Upper lobe of right lung (tissue), 1 donor: Measurements from ENCODE around the gene CNST. TPM values are rescaled to one million over a fixed set of nuclear protein-coding genes. Genes with fewer than 3 reads are reported as not detected.

Experiments
- ATAC-seq: fragments of 200-7000 bp; cut with Tn5 transposase; one replicate; pipeline ENCODE4 v1.9.1; 2020; ENCODE audit warnings: mild to moderate bottlenecking, moderate library complexity
- DNase-seq: peaks from one replicate; pipeline ENCODE4 v3.0.0-alpha.2; 2020
- H3K27ac ChIP-seq: fragments of 200-600 bp; one replicate; pipeline ENCODE4 v1.8.0; 2022
- H3K27me3 ChIP-seq: fragments of 200-600 bp; one replicate; pipeline ENCODE4 v1.8.0; 2022; ENCODE audit warnings: mild to moderate bottlenecking
- H3K36me3 ChIP-seq: fragments of 200-600 bp; one replicate; pipeline ENCODE4 v1.8.0; 2022
- H3K4me1 ChIP-seq: fragments of 200-600 bp; one replicate; pipeline ENCODE4 v1.8.0; 2022
- H3K4me3 ChIP-seq: fragments of 200-600 bp; one replicate; pipeline ENCODE4 v1.8.0; 2022; ENCODE audit warnings: mild to moderate bottlenecking
- H3K9me3 ChIP-seq: fragments of 200-600 bp; one replicate; pipeline ENCODE4 v1.8.0; 2022
- CTCF ChIP-seq: fragments of 200-600 bp; IDR thresholded peaks from one replicate; pipeline ENCODE4 v1.8.0; 2022; ENCODE audit warnings: antibody characterized with exemption
- intact Hi-C: fragments of 100-400 bp; cut with DNase I; formaldehyde crosslinking; loops from one replicate; pipeline ENCODE4 v1.11.0; 2022
- total RNA-seq: library from RNA; stranded (reverse); fragmentation: NEBNext Ultra II Directional; extraction: Animal tissue kit (Norgen Biotek cat#: 25700); gene quantifications from one replicate; pipeline ENCODE4 v1.2.1, GENCODE V29; 2021
- donor health status: DM: no; HTN: yes; CAD: no; lungs with severe emphysema.

The CNST gene
- total RNA-seq, 1 donor from 2014 or later: 29.8 TPM

GRCh38 chr1:246592695-246593094 is 26.4 kb downstream of the CNST start:
- DNase-seq (no peak), ATAC-seq (no peak)
- no peak for TF ChIP-seq CTCF
- Histone ChIP-seq H3K4me3 (no peak overlapping the region), H3K36me3 (peaks cover 14% of the 10 kb centered on the region), H3K27me3 (no peaks in the 10 kb centered on the region), H3K9me3 (no peaks in the 10 kb centered on the region), H3K27ac (no peak overlapping the region), H3K4me1 (peaks cover 3% of the 10 kb centered on the region)
- intact Hi-C loops: no loop called here

GRCh38 chr1:246595146-246595545 is 28.9 kb downstream of the CNST start:
- Histone ChIP-seq H3K4me3 (no peak overlapping the region), H3K27ac (no peak overlapping the region), H3K36me3 (peaks cover 14% of the 10 kb centered on the region), H3K9me3 (no peaks in the 10 kb centered on the region), H3K4me1 (no peaks in the 10 kb centered on the region), H3K27me3 (no peaks in the 10 kb centered on the region)
- no peak for ATAC-seq
- no peak for DNase-seq
- no peak for TF ChIP-seq CTCF
- intact Hi-C loops: no loop called here

GRCh38 chr1:246597340-246597739 is 31.1 kb downstream of the CNST start:
- intact Hi-C loops: no loop called here
- TF ChIP-seq CTCF: no peak
- Histone ChIP-seq H3K4me1 (peaks cover 7% of the 10 kb centered on the region), H3K27ac (no peak overlapping the region), H3K27me3 (no peaks in the 10 kb centered on the region), H3K4me3 (no peak overlapping the region), H3K9me3 (no peaks in the 10 kb centered on the region), H3K36me3 (peaks cover 10% of the 10 kb centered on the region)
- no peak for DNase-seq
- peak; percentile 47 for ATAC-seq

- Histone ChIP-seq H3K36me3 (peaks cover 10% of the 10 kb centered on the region), H3K9me3 (no peaks in the 10 kb centered on the region), H3K27me3 (no peaks in the 10 kb centered on the region), H3K4me1 (peaks cover 7% of the 10 kb centered on the region), H3K27ac (no peak overlapping the region), H3K4me3 (no peak overlapping the region)
- no peak for TF ChIP-seq CTCF
- ATAC-seq: no peak
- DNase-seq: no peak
- intact Hi-C loops: no loop called here
Measured at GRCh38 chr1:246597971-246598370, 31.7 kb downstream of the CNST start.

- Histone ChIP-seq H3K4me1 (peaks cover 7% of the 10 kb centered on the region), H3K27me3 (no peaks in the 10 kb centered on the region), H3K9me3 (no peaks in the 10 kb centered on the region), H3K27ac (no peak overlapping the region), H3K36me3 (peaks cover 3% of the 10 kb centered on the region), H3K4me3 (no peak overlapping the region)
- intact Hi-C loops: no loop called here
- DNase-seq (no peak), ATAC-seq (peak; percentile 61)
- no peak for TF ChIP-seq CTCF
Measured at GRCh38 chr1:246599315-246599714, 33.1 kb downstream of the CNST start.

GRCh38 chr1:246600579-246600978 is 34.3 kb downstream of the CNST start:
- H3K4me1 ChIP-seq: peaks cover 7% of the 10 kb centered on the region
- ATAC-seq (no peak), DNase-seq (no peak)
- no peak overlapping the region for H3K27ac ChIP-seq
- no peak for TF ChIP-seq CTCF
- intact Hi-C loops: no loop called here
- no peaks in the 10 kb centered on the region for H3K36me3 ChIP-seq
- no peaks in the 10 kb centered on the region for H3K27me3 ChIP-seq
- H3K9me3 ChIP-seq: no peaks in the 10 kb centered on the region
- H3K4me3 ChIP-seq: no peak overlapping the region
